Osteoblast (primary cell): ENCODE data around the gene TTLL5. TPM values are rescaled to one million over a fixed set of nuclear protein-coding genes. Genes with fewer than 3 reads are reported as not detected.

Source experiments
- DNase-seq: peaks from one replicate; pipeline ENCODE4 v3.0.0; 2011; ENCODE audit warnings: low spot score, mixed read lengths; ENCODE audit not compliant: insufficient read length; ENCODE audit errors: missing footprints
- H2AFZ ChIP-seq: 2 replicates; pipeline ENCODE4 v1.6.0; 2011; ENCODE audit warnings: mild to moderate bottlenecking, low read length
- H3K27ac ChIP-seq: 2 replicates; pipeline ENCODE4 v1.5.1; 2011; ENCODE audit warnings: mild to moderate bottlenecking, low read depth, low read length, moderate library complexity
- H3K27me3 ChIP-seq: 2 replicates; pipeline ENCODE4 v1.6.0; 2012; ENCODE audit warnings: mild to moderate bottlenecking, control low read depth, inconsistent platforms, low read length, moderate library complexity; ENCODE audit not compliant: insufficient read depth
- H3K36me3 ChIP-seq: 2 replicates; pipeline ENCODE4 v1.5.1; 2011; ENCODE audit warnings: mild to moderate bottlenecking, low read length, control low read depth, moderate library complexity; ENCODE audit not compliant: insufficient read depth
- H3K4me1 ChIP-seq: 2 replicates; pipeline ENCODE4 v1.5.1; 2011; ENCODE audit warnings: mild to moderate bottlenecking, low read length, control low read depth, moderate library complexity; ENCODE audit not compliant: insufficient read depth
- H3K4me2 ChIP-seq: 2 replicates; pipeline ENCODE4 v1.6.0; 2011; ENCODE audit warnings: mild to moderate bottlenecking, low read length; ENCODE audit not compliant: insufficient read depth
- H3K4me3 ChIP-seq: fragments of 200-600 bp; sonication (generic); 3 replicates; pipeline ENCODE4 v1.5.1; 2012; ENCODE audit warnings: mild to moderate bottlenecking, low read length, inconsistent platforms; ENCODE audit not compliant: insufficient read depth
- H3K79me2 ChIP-seq: 2 replicates; pipeline ENCODE4 v1.6.0; 2012; ENCODE audit warnings: mild to moderate bottlenecking, low read length, control low read depth, inconsistent platforms; ENCODE audit not compliant: insufficient read depth
- H3K9me3 ChIP-seq: 2 replicates; pipeline ENCODE4 v1.5.1; 2011; ENCODE audit warnings: low read depth, low read length, control low read depth
- H4K20me1 ChIP-seq: 2 replicates; pipeline ENCODE4 v1.6.0; 2012; ENCODE audit warnings: mild to moderate bottlenecking, low read length, control low read depth; ENCODE audit not compliant: insufficient read depth
- total RNA-seq: library from RNA; depleted of rRNA; stranded (reverse); fragments of >200 nt; gene quantifications from 2 replicates; pipeline ENCODE4 v1.2.3, GENCODE V29; 2012
- TF ChIP-seq, protein P1 (sequence below): IDR thresholded peaks from 2 replicates; pipeline ENCODE4 v1.5.1; 2011; ENCODE audit warnings: mild to moderate bottlenecking, low read depth, low read length, moderate library complexity; ENCODE audit errors: extremely low read depth

The TTLL5 gene
- total RNA-seq, 1 donor, result 30.4 TPM

GRCh38 chr14:75939200-75939599 is 278.2 kb downstream of the TTLL5 start:
- Histone ChIP-seq H3K9me3 (no peaks in the 10 kb centered on the region), H3K4me2 (no peak overlapping the region), H3K27ac (no peak overlapping the region), H3K4me1 (no peaks in the 10 kb centered on the region), H4K20me1 (no peaks in the 10 kb centered on the region), H2AFZ (no peak overlapping the region), H3K36me3 (no peaks in the 10 kb centered on the region), H3K79me2 (no peaks in the 10 kb centered on the region), H3K27me3 (no peaks in the 10 kb centered on the region), H3K4me3 (no peak overlapping the region)
- TF ChIP-seq, protein P1, sequence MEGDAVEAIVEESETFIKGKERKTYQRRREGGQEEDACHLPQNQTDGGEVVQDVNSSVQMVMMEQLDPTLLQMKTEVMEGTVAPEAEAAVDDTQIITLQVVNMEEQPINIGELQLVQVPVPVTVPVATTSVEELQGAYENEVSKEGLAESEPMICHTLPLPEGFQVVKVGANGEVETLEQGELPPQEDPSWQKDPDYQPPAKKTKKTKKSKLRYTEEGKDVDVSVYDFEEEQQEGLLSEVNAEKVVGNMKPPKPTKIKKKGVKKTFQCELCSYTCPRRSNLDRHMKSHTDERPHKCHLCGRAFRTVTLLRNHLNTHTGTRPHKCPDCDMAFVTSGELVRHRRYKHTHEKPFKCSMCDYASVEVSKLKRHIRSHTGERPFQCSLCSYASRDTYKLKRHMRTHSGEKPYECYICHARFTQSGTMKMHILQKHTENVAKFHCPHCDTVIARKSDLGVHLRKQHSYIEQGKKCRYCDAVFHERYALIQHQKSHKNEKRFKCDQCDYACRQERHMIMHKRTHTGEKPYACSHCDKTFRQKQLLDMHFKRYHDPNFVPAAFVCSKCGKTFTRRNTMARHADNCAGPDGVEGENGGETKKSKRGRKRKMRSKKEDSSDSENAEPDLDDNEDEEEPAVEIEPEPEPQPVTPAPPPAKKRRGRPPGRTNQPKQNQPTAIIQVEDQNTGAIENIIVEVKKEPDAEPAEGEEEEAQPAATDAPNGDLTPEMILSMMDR, result no peak
- no peak for DNase-seq

DNA sequence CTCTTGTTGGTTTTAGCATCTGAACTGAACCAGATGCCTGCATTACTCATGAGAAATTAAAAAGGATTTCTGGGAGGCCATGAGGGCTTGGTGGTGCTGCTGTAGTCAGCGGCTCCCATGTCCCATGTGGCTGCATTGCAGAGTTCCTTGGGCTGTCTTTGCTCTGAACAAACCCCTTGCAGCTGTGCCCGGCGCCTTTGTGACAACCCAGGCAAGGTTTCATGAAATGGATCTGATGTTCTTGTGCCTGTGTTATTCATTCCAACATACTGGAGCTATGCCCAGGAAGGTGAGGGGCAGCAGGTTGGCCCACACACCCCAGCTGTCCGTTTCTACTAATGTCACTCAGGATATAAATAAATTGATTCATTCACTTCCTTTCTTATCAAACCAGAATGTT is 280.0 kb downstream of the TTLL5 start:
- H3K4me3 ChIP-seq, result no peak overlapping the region
- no peaks in the 10 kb centered on the region for H3K4me1 ChIP-seq
- H3K79me2 ChIP-seq, result no peaks in the 10 kb centered on the region
- H3K27ac ChIP-seq, result no peak overlapping the region
- H4K20me1 ChIP-seq, result no peaks in the 10 kb centered on the region
- H3K36me3 ChIP-seq, result no peaks in the 10 kb centered on the region
- H2AFZ ChIP-seq, result no peak overlapping the region
- H3K9me3 ChIP-seq, result no peaks in the 10 kb centered on the region
- H3K4me2 ChIP-seq, result no peak overlapping the region
- TF ChIP-seq, protein P1, result no peak
- DNase-seq, result no peak
- no peaks in the 10 kb centered on the region for H3K27me3 ChIP-seq

GRCh38 chr14:75944607-75945241 is 283.7 kb downstream of the TTLL5 start:
- Histone ChIP-seq H3K4me1 (no peaks in the 10 kb centered on the region), H2AFZ (no peak overlapping the region), H3K36me3 (no peaks in the 10 kb centered on the region), H3K9me3 (no peaks in the 10 kb centered on the region), H3K79me2 (no peaks in the 10 kb centered on the region), H3K4me2 (no peak overlapping the region), H3K27me3 (no peaks in the 10 kb centered on the region), H3K4me3 (no peak overlapping the region), H4K20me1 (no peaks in the 10 kb centered on the region), H3K27ac (no peak overlapping the region)
- TF ChIP-seq, protein P1, result no peak
- no peak for DNase-seq

DNA sequence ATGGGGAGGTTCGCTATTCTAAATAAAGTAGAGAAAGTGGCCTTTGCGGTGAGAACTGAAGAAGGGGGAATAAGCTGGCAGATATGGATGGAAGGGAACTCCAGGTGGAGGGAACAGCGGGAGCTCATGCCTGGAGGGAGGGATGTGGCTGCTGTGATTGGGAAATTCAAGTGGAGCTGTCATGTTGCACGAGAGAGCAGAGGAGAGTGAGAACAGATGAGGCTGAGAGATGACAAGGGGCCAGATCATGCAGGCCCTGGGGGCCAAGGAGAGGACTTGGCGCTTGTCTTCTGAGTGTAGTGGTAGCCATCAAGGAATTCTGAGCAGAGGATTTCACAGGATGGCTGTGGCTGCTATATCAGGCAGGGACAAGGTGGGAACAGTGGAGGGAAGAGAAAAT is 285.7 kb downstream of the TTLL5 start:
- Histone ChIP-seq H4K20me1 (no peaks in the 10 kb centered on the region), H3K4me1 (no peaks in the 10 kb centered on the region), H3K79me2 (no peaks in the 10 kb centered on the region), H3K4me3 (no peak overlapping the region), H3K27ac (no peak overlapping the region), H3K4me2 (no peak overlapping the region), H2AFZ (no peak overlapping the region), H3K27me3 (no peaks in the 10 kb centered on the region), H3K36me3 (no peaks in the 10 kb centered on the region), H3K9me3 (no peaks in the 10 kb centered on the region)
- DNase-seq, result no peak
- TF ChIP-seq, protein P1, result no peak
